ENCODE data around the gene NUDT14. TPM values are rescaled to one million over a fixed set of nuclear protein-coding genes. Genes with fewer than 3 reads are reported as not detected.

Gene NUDT14
- total and polyA plus RNA-seq, 12 donors = 4.1 to 55.8 (median 36.6) TPM

- no peak for DNase-seq
- Histone ChIP-seq H3K4me3 (peak overlapping the region in 1 of 4 donors; percentile 85), H3K27ac (no peak overlapping the region), H3K36me3 (replicated peaks in 1 of 2) (no peaks in the 10 kb centered on the region), H3K4me1 (replicated peaks in 1 of 2) (peaks cover 8 to 11% of the 10 kb centered on the region in 2 donors), H3K27me3 (no peaks in the 10 kb centered on the region), H3K9me3 (replicated peaks in 1 of 3) (no peaks in the 10 kb centered on the region)
- 49 to 87% (median 66%) methylated on average over 9 to 21 of the region's 21 CpGs for whole genome bisulfite sequencing, 4 donors
- TF ChIP-seq POLR2A (IDR thresholded peaks at IDR 0.05) = no peak
- no peak for TF ChIP-seq CTCF (IDR thresholded peaks at IDR 0.05)
- intact Hi-C loops (cut with DNase I) = no loop called here
Observed at GRCh38 chr14:105181549-105182295, 610 bp upstream of the NUDT14 start.

- WGBS, 4 donors = 87 to 94% (median 91%) methylated on average over 4 to 13 of the region's 13 CpGs
- no peak for TF ChIP-seq POLR2A (IDR thresholded peaks at IDR 0.05)
- no peak for TF ChIP-seq CTCF (IDR thresholded peaks at IDR 0.05)
- no peaks in the 10 kb centered on the region for H3K27me3 ChIP-seq
- H3K4me3 ChIP-seq = no peak overlapping the region
- no peaks in the 10 kb centered on the region for H3K9me3 ChIP-seq (replicated peaks in 1 of 3)
- H3K4me1 ChIP-seq (replicated peaks in 1 of 2) = peaks cover 8 to 11% of the 10 kb centered on the region in 2 donors
- no peak overlapping the region for H3K27ac ChIP-seq
- H3K36me3 ChIP-seq (replicated peaks in 1 of 2) = no peaks in the 10 kb centered on the region
- no peak for DNase-seq
- intact Hi-C loops (cut with DNase I) = no loop called here
Observed at GRCh38 chr14:105179191-105179590, 1.9 kb downstream of the NUDT14 start.

- DNase-seq = no peak
- Histone ChIP-seq H3K9me3 (replicated peaks in 1 of 3) (no peaks in the 10 kb centered on the region), H3K27ac (no peak overlapping the region), H3K36me3 (replicated peaks in 1 of 2) (no peaks in the 10 kb centered on the region), H3K27me3 (no peaks in the 10 kb centered on the region), H3K4me1 (replicated peaks in 1 of 2) (peaks cover 8 to 11% of the 10 kb centered on the region in 2 donors), H3K4me3 (no peak overlapping the region)
- 83 to 95% (median 92%) methylated on average over 10 to 11 of the region's 11 CpGs for WGBS, 4 donors
- intact Hi-C loops (cut with DNase I) = no loop called here
- TF ChIP-seq POLR2A (IDR thresholded peaks at IDR 0.05) (no peak), CTCF (IDR thresholded peaks at IDR 0.05) (no peak)
Observed at GRCh38 chr14:105178868-105179140, 2.3 kb downstream of the NUDT14 start.

- intact Hi-C loops (cut with DNase I) = no loop called here
- no peaks in the 10 kb centered on the region for H3K9me3 ChIP-seq (replicated peaks in 1 of 3)
- no peaks in the 10 kb centered on the region for H3K36me3 ChIP-seq (replicated peaks in 1 of 2)
- 86 to 98% (median 89%) methylated on average over 10 to 19 of the region's 19 CpGs for WGBS, 4 donors
- H3K4me3 ChIP-seq = no peak overlapping the region
- TF ChIP-seq CTCF (IDR thresholded peaks at IDR 0.05) (no peak), POLR2A (IDR thresholded peaks at IDR 0.05) (no peak)
- DNase-seq = no peak
- no peak overlapping the region for H3K27ac ChIP-seq
- H3K4me1 ChIP-seq (replicated peaks in 1 of 2) = peaks cover 8 to 11% of the 10 kb centered on the region in 2 donors
- no peaks in the 10 kb centered on the region for H3K27me3 ChIP-seq
Observed at GRCh38 chr14:105178069-105178867, 2.8 kb downstream of the NUDT14 start.
